A549 (cell line): Measurements from ENCODE around the gene TSPAN3. TPM values are rescaled to one million over a fixed set of nuclear protein-coding genes. Genes with fewer than 3 reads are reported as not detected.

Experiments used
- ATAC-seq, 2 experiments: fragments of 200-7000 bp in 1 of 2; fragments of >200 bp in 1 of 2; cut with Nextera tagmentation in 1 of 2; cut with Tn5 transposase in 1 of 2; 3 replicates each; pipeline versions ENCODE4 v1.8.0 to v1.9.1; 2018 to 2020; ENCODE audit warnings: mild to moderate bottlenecking in 1 of 2, moderate library complexity in 1 of 2
- CTCF ChIA-PET: fragments of 300-600 bp; sonication (Branson Sonifier 250); formaldehyde crosslinking; extraction: SDS; loops from one replicate; lab custom pipeline; 2021; ENCODE audit warnings: antibody characterized with exemption, inconsistent platforms; lab: Yijun Ruan, JAX
- POLR2A ChIA-PET: fragments of 350-600 bp; formaldehyde crosslinking; extraction: SDS; loops from one replicate; lab custom pipeline; 2021; ENCODE audit warnings: antibody characterized with exemption, inconsistent platforms; lab: Yijun Ruan, JAX
- DNase-seq, 2 experiments: peaks; one replicate each; pipeline versions ENCODE4 v3.0.0 to v3.0.0-alpha.2; 2011 to 2016; ENCODE audit warnings: low read depth in 1 of 2, low spot score in 1 of 2
- FAIRE-seq: peaks from 2 replicates; lab custom pipeline; 2011; peaks lifted over from hg19 to GRCh38; lab: Jason Lieb, UNC
- H3K27ac ChIP-seq, 2 experiments: fragments of >200 bp; sonication (Bioruptor Twin); formaldehyde crosslinking; 3 replicates each; pipeline ENCODE4 v1.5.1; 2016 to 2017
- H3K4me1 ChIP-seq: fragments of >200 bp; sonication (Bioruptor Twin); formaldehyde crosslinking; 3 replicates; pipeline ENCODE4 v1.6.1; 2016
- H3K4me2 ChIP-seq: fragments of >200 bp; sonication (Bioruptor Twin); formaldehyde crosslinking; 3 replicates; pipeline ENCODE4 v1.6.1; 2016
- H3K4me3 ChIP-seq: fragments of >200 bp; sonication (Bioruptor Twin); formaldehyde crosslinking; 3 replicates; pipeline ENCODE4 v1.5.1; 2016
- H3K9me3 ChIP-seq: fragments of >200 bp; sonication (Bioruptor Twin); formaldehyde crosslinking; 3 replicates; pipeline ENCODE4 v1.6.1; 2016
- BCL3 ChIP-seq: fragments of >200 bp; sonication (Bioruptor Twin); formaldehyde crosslinking; IDR thresholded peaks from 3 replicates; pipeline ENCODE4 v1.6.1; 2016
- BHLHE40 ChIP-seq: IDR thresholded peaks from 2 replicates; pipeline ENCODE4 v1.6.1; 2012; ENCODE audit warnings: low read depth, low read length, inconsistent platforms
- CBX8 ChIP-seq: fragments of 200-600 bp; sonication (generic); IDR thresholded peaks from 2 replicates; pipeline ENCODE4 v1.6.1; 2016
- CEBPB ChIP-seq, 2 experiments: fragments of >200 bp in 1 of 2; sonication (Bioruptor Twin) in 1 of 2; formaldehyde crosslinking in 1 of 2; IDR thresholded peaks; 2 replicates each; pipeline ENCODE4 v1.6.1; 2012 to 2016
- CHD2 ChIP-seq: fragments of 150-350 bp; IDR thresholded peaks from 2 replicates; pipeline ENCODE4 v1.6.1; 2014; ENCODE audit warnings: low read length; ENCODE audit not compliant: partially characterized antibody
- CHD4 ChIP-seq: fragments of 200-600 bp; sonication (generic); IDR thresholded peaks from 2 replicates; pipeline ENCODE4 v1.6.1; 2016; ENCODE audit warnings: antibody characterized with exemption, mild to moderate bottlenecking, borderline replicate concordance
- CTCF ChIP-seq: fragments of >200 bp; sonication (Bioruptor Twin); formaldehyde crosslinking; IDR thresholded peaks from 3 replicates; pipeline ENCODE4 v1.5.1; 2016
- ELK1 ChIP-seq: fragments of 150-350 bp; IDR thresholded peaks from 2 replicates; pipeline ENCODE4 v1.6.1; 2014; ENCODE audit warnings: low read depth, mild to moderate bottlenecking, low read length
- FOXS1 ChIP-seq: fragments of 250-450 bp; sonication (Bioruptor Pico); IDR thresholded peaks from 2 replicates; pipeline ENCODE4 v1.5.0; 2020; ENCODE audit warnings: mild to moderate bottlenecking, moderate library complexity
- GATA3 ChIP-seq: IDR thresholded peaks from 2 replicates; pipeline ENCODE4 v1.6.1; 2012; ENCODE audit warnings: borderline replicate concordance
- HDAC2 ChIP-seq: fragments of 200-600 bp; sonication (generic); IDR thresholded peaks from 2 replicates; pipeline ENCODE4 v1.6.1; 2016
- HEYL ChIP-seq: fragments of 250-450 bp; sonication (Bioruptor Pico); IDR thresholded peaks from 2 replicates; pipeline ENCODE4 v1.8.0; 2021; ENCODE audit warnings: mild to moderate bottlenecking, moderate library complexity
- HMGXB4 ChIP-seq: fragments of 250-450 bp; sonication (Bioruptor Pico); IDR thresholded peaks from 2 replicates; pipeline ENCODE4 v1.5.0; 2021; ENCODE audit warnings: mild to moderate bottlenecking, moderate library complexity, borderline replicate concordance
- HOXA7 ChIP-seq: fragments of 250-450 bp; sonication (Bioruptor Pico); IDR thresholded peaks from 2 replicates; pipeline ENCODE4 v1.5.0; 2020; ENCODE audit warnings: mild to moderate bottlenecking, moderate library complexity
- HOXB5 ChIP-seq: fragments of 250-450 bp; sonication (Bioruptor Pico); IDR thresholded peaks from 2 replicates; pipeline ENCODE4 v1.5.0; 2020; ENCODE audit warnings: mild to moderate bottlenecking, moderate library complexity
- JUN ChIP-seq, 2 experiments: fragments of >200 bp; sonication (Bioruptor Twin); formaldehyde crosslinking; IDR thresholded peaks; 2 replicates in 1 of 2; 3 replicates in 1 of 2; pipeline ENCODE4 v1.6.1; 2016 to 2017
- KDM1A ChIP-seq: fragments of 200-600 bp; sonication (generic); IDR thresholded peaks from 2 replicates; pipeline ENCODE4 v1.6.1; 2016; ENCODE audit warnings: low read depth, mild to moderate bottlenecking
- KDM5A ChIP-seq: fragments of 200-600 bp; sonication (generic); IDR thresholded peaks from 2 replicates; pipeline ENCODE4 v1.6.1; 2016; ENCODE audit warnings: antibody characterized with exemption, mild to moderate bottlenecking
- MAZ ChIP-seq: fragments of 150-350 bp; IDR thresholded peaks from 2 replicates; pipeline ENCODE4 v1.6.1; 2014; ENCODE audit warnings: antibody characterized with exemption, low read depth, low read length, borderline replicate concordance
- NFE2L2 ChIP-seq: fragments of 150-350 bp; conservative IDR thresholded peaks from 2 replicates; pipeline ENCODE4 v1.6.1; 2014; ENCODE audit warnings: low read length
- NPAS2 ChIP-seq: fragments of 250-450 bp; sonication (Bioruptor Pico); IDR thresholded peaks from 2 replicates; pipeline ENCODE4 v1.8.0; 2022; ENCODE audit warnings: mild to moderate bottlenecking, moderate library complexity, borderline replicate concordance
- NR3C1 ChIP-seq: fragments of >200 bp; sonication (Bioruptor Twin); formaldehyde crosslinking; IDR thresholded peaks from 3 replicates; pipeline ENCODE4 v1.6.1; 2017
- PHF8 ChIP-seq: fragments of 200-600 bp; sonication (generic); IDR thresholded peaks from 2 replicates; pipeline ENCODE4 v1.6.1; 2016; ENCODE audit warnings: low read depth, mild to moderate bottlenecking, antibody characterized with exemption, moderate library complexity, borderline replicate concordance
- POLR2AphosphoS2 ChIP-seq: conservative IDR thresholded peaks from 2 replicates; pipeline ENCODE4 v1.6.1; 2012; ENCODE audit warnings: low read length, improper control_type of control experiment, inconsistent platforms
- REST ChIP-seq: fragments of 200-600 bp; sonication (generic); IDR thresholded peaks from 2 replicates; pipeline ENCODE4 v1.6.1; 2016; ENCODE audit warnings: antibody characterized with exemption, mild to moderate bottlenecking, moderate library complexity
- RFX5 ChIP-seq: fragments of 450-650 bp; IDR thresholded peaks from 2 replicates; pipeline ENCODE4 v1.7.1; 2014; ENCODE audit warnings: antibody characterized with exemption, mild to moderate bottlenecking, moderate library complexity
- RNF2 ChIP-seq: fragments of 200-600 bp; sonication (generic); IDR thresholded peaks from 2 replicates; pipeline ENCODE4 v1.6.1; 2016; ENCODE audit warnings: low read depth, mild to moderate bottlenecking, antibody characterized with exemption, moderate library complexity, borderline replicate concordance
- TFCP2L1 ChIP-seq: fragments of 250-450 bp; sonication (Bioruptor Pico); IDR thresholded peaks from 2 replicates; pipeline ENCODE4 v1.5.0; 2021; ENCODE audit warnings: mild to moderate bottlenecking
- WGBS: methylation state at CpG from one replicate; pipeline ENCODE4 v1.1.6; 2017; ENCODE audit errors: missing lambda C conversion rate; 5-methylcytosine and 5-hydroxymethylcytosine counted together
- polyA plus RNA-seq, 4 experiments: library from polyadenylated mRNA; depleted of rRNA in 3 of 4; stranded (reverse); fragments of >200 nt; fragmentation: RNase III in 1 of 4; extraction: RNeasy Plus Mini Kit Qiagen cat#74134 plus additional on column Dnase treatment in 1 of 4; gene quantifications; 2 replicates in 3 of 4; 3 replicates in 1 of 4; pipeline ENCODE4 v1.2.3, GENCODE V29; 2011 to 2017

Gene TSPAN3
- polyA plus RNA-seq, 2 of the 4 experiments (the other 2 are of a cell fraction) = 362 to 636 TPM

GRCh38 chr15:77070495-77071304 is at the start of gene TSPAN3 (continued):
- no peak for TF ChIP-seq BHLHE40
- TF ChIP-seq KDM1A = no peak
- TF ChIP-seq RNF2 = no peak
- TF ChIP-seq NFE2L2 = no peak
- no peak for TF ChIP-seq POLR2AphosphoS2
- TF ChIP-seq HEYL (CRISPR knock-in tag) = no peak
- no peak for TF ChIP-seq CHD4
- no peak for TF ChIP-seq CBX8
- TF ChIP-seq HDAC2 = no peak
- TF ChIP-seq FOXS1 (CRISPR knock-in tag) = no peak
- peak; percentile 92 for TF ChIP-seq PHF8
- TF ChIP-seq CHD2 = no peak
- no peak for TF ChIP-seq ELK1
- no peak for TF ChIP-seq HMGXB4
- peak; percentile 74 for TF ChIP-seq BCL3
- no peak for TF ChIP-seq HOXA7 (CRISPR knock-in tag)
- no peak for TF ChIP-seq MAZ
- no peak for TF ChIP-seq NR3C1
- TF ChIP-seq KDM5A = no peak
- peak; percentile 72; the same call in 1 of the 2 replicates for TF ChIP-seq RFX5
- TF ChIP-seq JUN (IDR thresholded peaks at IDR 0.05) = peak; percentile 30 to 86; a peak in 3 of 5 replicates

GRCh38 chr15:77120576-77120975 is 49.7 kb upstream of the TSPAN3 start:
- no peak overlapping the region for H3K4me3 ChIP-seq
- DNase-seq (no peak), ATAC-seq (no peak), FAIRE-seq (no peak)
- no peak for TF ChIP-seq CHD2
- no peak for TF ChIP-seq POLR2AphosphoS2
- no peak for TF ChIP-seq REST
- no peak for TF ChIP-seq CEBPB (IDR thresholded peaks at IDR 0.05)
- no peak for TF ChIP-seq TFCP2L1 (CRISPR knock-in tag)
- no peak for TF ChIP-seq HOXB5 (CRISPR knock-in tag)
- TF ChIP-seq NPAS2 (CRISPR knock-in tag) = no peak
- TF ChIP-seq GATA3 = no peak
- no peak for TF ChIP-seq JUN (IDR thresholded peaks at IDR 0.05)
- TF ChIP-seq BCL3 = no peak
- TF ChIP-seq CTCF = no peak
- H3K9me3 ChIP-seq = no peaks in the 10 kb centered on the region
- no peak overlapping the region for H3K27ac ChIP-seq
- H3K4me2 ChIP-seq = no peak overlapping the region
- POLR2A ChIA-PET = no interaction called here
- CTCF ChIA-PET = interaction anchor here (2.2 to 6.3 kb wide), 9 partner anchors 11 to 701 kb away, joined by 8 to 192 read pairs (median 23); partner anchors contain the start of gene LINGO1
- H3K4me1 ChIP-seq = no peaks in the 10 kb centered on the region
- WGBS = 85% methylated on average over 4 of the region's 4 CpGs
